ENCODE measurements around the gene CCDC136. TPM values are rescaled to one million over a fixed set of nuclear protein-coding genes. Genes with fewer than 3 reads are reported as not detected.

The CCDC136 gene
- total RNA-seq (ENCODE audit: low replicate concordance), result 4.2 and 44.2 TPM in 2 replicates
- long read RNA-seq, partial matches to known transcripts, result 1 of 1 reads
- long read RNA-seq, other reads (novel, unspliced or antisense), result 0 of 1 reads

- no peak within 1 kb of the TSS for H3K27ac Mint-ChIP-seq
- DNase-seq (ENCODE audit: extremely low spot score, unreplicated experiment), result peak; percentile 80
These were observed at the start of gene CCDC136 for GRCh38 chr7:128791121-128791971. TSS of gene CCDC136 (plus strand) at chr7:128791968. CDS start at chr7:128792412, 444 bp downstream.

GRCh38 chr7:128742206-128742605 lies 49.6 kb upstream of the CCDC136 start:
- DNase-seq (ENCODE audit: extremely low spot score, unreplicated experiment), result no peak
- Mint-ChIP-seq H3K27me3 (no peaks in the 10 kb centered on the region), H3K4me1 (ENCODE audit: unreplicated experiment) (peaks cover 31% of the 10 kb centered on the region), H3K27ac (peak overlapping the region; percentile 13), H3K36me3 (peaks cover 15% of the 10 kb centered on the region), H3K9me3 (peaks cover 4% of the 10 kb centered on the region), H3K4me3 (peak overlapping the region; percentile 70)
- no peak for TF ChIP-seq CTCF (conservative IDR thresholded peaks at IDR 0.05)

More at GRCh38 chr7:128791121-128791971, at the start of gene CCDC136:
- H3K36me3 Mint-ChIP-seq, result peaks cover 12% of the 10 kb centered on the region
- no peaks in the 10 kb centered on the region for H3K9me3 Mint-ChIP-seq
- H3K27me3 Mint-ChIP-seq, result peaks cover 21% of the 10 kb centered on the region
- H3K4me3 Mint-ChIP-seq, result peak within 1 kb of the TSS; percentile 89
- no peak for TF ChIP-seq CTCF (conservative IDR thresholded peaks at IDR 0.05)
- H3K4me1 Mint-ChIP-seq (ENCODE audit: unreplicated experiment), result peaks cover 7% of the 10 kb centered on the region

GRCh38 chr7:128743112-128743772 lies 48.5 kb upstream of the CCDC136 start:
- no peak for DNase-seq (ENCODE audit: extremely low spot score, unreplicated experiment)
- no peak overlapping the region for H3K27ac Mint-ChIP-seq
- H3K9me3 Mint-ChIP-seq, result peaks cover 4% of the 10 kb centered on the region
- no peaks in the 10 kb centered on the region for H3K27me3 Mint-ChIP-seq
- no peak overlapping the region for H3K4me3 Mint-ChIP-seq
- no peak for TF ChIP-seq CTCF (conservative IDR thresholded peaks at IDR 0.05)
- H3K36me3 Mint-ChIP-seq, result peaks cover 20% of the 10 kb centered on the region
- peaks cover 34% of the 10 kb centered on the region for H3K4me1 Mint-ChIP-seq (ENCODE audit: unreplicated experiment)

- Mint-ChIP-seq H3K27ac (no peak overlapping the region), H3K9me3 (peaks cover 4% of the 10 kb centered on the region), H3K27me3 (no peaks in the 10 kb centered on the region), H3K4me3 (peak overlapping the region; percentile 18), H3K36me3 (peaks cover 29% of the 10 kb centered on the region), H3K4me1 (ENCODE audit: unreplicated experiment) (peaks cover 30% of the 10 kb centered on the region)
- DNase-seq (ENCODE audit: extremely low spot score, unreplicated experiment), result no peak
- TF ChIP-seq CTCF (conservative IDR thresholded peaks at IDR 0.05), result no peak
These were observed 47.3 kb upstream of the CCDC136 start for GRCh38 chr7:128744366-128744905.

GRCh38 chr7:128745706-128746105 lies 46.1 kb upstream of the CCDC136 start:
- H3K4me3 Mint-ChIP-seq, result no peak overlapping the region
- TF ChIP-seq CTCF (conservative IDR thresholded peaks at IDR 0.05), result no peak
- peaks cover 30% of the 10 kb centered on the region for H3K4me1 Mint-ChIP-seq (ENCODE audit: unreplicated experiment)
- peaks cover 38% of the 10 kb centered on the region for H3K36me3 Mint-ChIP-seq
- no peak for DNase-seq (ENCODE audit: extremely low spot score, unreplicated experiment)
- no peaks in the 10 kb centered on the region for H3K27me3 Mint-ChIP-seq
- H3K9me3 Mint-ChIP-seq, result peaks cover 4% of the 10 kb centered on the region
- no peak overlapping the region for H3K27ac Mint-ChIP-seq

Measured in type B pancreatic cell (in vitro differentiated cells).